H54 (cell line): ENCODE results near the gene SNX30.

Source experiments
- DNase-seq: peaks from one replicate; pipeline ENCODE4 v3.0.0; 2011; ENCODE audit warnings: low spot score, mixed read lengths; ENCODE audit not compliant: insufficient read length
- FAIRE-seq: peaks from 3 replicates; lab custom pipeline; 2011; peaks lifted over from hg19 to GRCh38; lab: Jason Lieb, UNC
- POLR2A ChIP-seq: IDR thresholded peaks from 2 replicates; pipeline ENCODE4 v1.6.1; 2011; ENCODE audit warnings: low read depth, mild to moderate bottlenecking, low read length

SNX30 gene

DNA sequence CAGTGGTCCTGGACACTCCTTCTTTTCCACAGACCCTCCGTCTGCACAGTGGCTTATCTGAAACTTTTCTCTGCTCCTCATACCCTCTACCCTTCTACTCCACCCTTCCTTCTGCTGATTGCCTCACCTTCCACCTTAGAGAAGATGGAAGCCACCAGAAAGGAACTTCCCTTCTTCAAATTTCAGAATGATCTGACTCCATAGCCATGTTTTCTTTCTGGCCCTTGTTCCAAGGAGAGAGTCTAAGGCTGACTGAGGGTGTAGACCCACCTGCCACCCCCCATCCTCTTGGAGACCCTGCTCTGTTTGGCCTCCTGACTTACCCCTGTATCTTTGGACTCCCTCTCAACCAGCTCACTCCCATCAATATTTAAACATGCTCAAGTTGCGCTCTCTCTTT is 7.4 kb downstream of the SNX30 start:
- no peak for DNase-seq

DNA sequence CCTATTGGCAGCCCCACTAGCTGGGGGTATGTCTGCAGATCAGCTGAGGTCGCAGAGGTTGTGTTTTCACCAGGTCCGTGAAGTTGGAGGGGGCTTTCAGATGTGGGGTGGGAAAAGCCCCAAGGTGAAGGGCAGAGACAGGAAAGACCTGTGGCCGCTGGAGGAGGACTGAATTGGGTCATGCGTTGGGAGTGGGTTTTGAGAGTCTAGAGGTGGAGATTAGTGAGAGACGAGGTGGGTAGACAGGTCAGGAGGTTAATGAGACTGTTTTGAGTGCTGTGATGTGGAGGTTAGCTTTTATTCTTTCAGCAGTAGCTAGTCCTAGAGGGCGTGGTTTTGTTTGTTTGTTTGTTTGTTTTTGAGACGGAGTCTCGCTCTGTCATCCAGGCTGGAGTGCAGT is 10.3 kb downstream of the SNX30 start:
- TF ChIP-seq POLR2A: no peak
- DNase-seq: no peak
- FAIRE-seq: no peak

More for the DNA sequence above, 7.4 kb downstream of the SNX30 start:
- FAIRE-seq: no peak
- TF ChIP-seq POLR2A: no peak

DNA sequence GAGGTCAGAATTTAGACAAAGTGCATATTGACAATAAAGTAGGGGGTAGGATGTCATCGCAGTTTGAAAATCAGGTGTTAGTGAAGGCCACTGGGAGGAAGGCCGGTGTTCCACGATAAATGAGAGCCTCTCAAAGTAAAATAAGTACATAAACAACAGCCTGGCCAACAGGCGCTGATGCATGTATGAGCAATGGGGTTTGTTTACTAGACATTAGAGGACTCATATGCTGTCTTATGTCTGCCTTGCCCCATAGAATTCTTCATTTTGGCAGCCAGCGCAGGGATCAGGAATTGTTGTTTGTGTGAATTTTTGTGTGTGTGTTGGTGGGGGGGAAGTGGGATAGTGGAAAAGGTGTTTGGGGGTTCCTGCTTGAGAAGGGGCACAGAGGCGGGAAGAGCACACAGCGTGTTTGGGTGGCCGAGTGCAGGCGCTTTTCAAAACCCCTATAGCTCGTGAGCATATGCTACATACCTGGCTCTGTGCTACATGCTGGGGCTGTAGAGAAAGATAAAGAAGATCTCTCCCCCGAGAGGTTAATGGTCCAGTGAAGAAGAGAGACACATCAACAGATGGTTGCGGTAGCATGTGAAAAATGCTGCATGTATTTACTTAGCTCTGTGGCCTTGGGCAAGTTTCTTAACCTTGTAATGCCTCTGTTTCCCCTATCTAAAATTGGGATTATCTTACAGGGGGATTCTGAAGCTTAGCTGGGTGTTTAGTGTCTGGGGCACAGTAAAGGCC is 11.5 kb downstream of the SNX30 start:
- TF ChIP-seq POLR2A: no peak
- FAIRE-seq (no peak), DNase-seq (no peak)

DNA sequence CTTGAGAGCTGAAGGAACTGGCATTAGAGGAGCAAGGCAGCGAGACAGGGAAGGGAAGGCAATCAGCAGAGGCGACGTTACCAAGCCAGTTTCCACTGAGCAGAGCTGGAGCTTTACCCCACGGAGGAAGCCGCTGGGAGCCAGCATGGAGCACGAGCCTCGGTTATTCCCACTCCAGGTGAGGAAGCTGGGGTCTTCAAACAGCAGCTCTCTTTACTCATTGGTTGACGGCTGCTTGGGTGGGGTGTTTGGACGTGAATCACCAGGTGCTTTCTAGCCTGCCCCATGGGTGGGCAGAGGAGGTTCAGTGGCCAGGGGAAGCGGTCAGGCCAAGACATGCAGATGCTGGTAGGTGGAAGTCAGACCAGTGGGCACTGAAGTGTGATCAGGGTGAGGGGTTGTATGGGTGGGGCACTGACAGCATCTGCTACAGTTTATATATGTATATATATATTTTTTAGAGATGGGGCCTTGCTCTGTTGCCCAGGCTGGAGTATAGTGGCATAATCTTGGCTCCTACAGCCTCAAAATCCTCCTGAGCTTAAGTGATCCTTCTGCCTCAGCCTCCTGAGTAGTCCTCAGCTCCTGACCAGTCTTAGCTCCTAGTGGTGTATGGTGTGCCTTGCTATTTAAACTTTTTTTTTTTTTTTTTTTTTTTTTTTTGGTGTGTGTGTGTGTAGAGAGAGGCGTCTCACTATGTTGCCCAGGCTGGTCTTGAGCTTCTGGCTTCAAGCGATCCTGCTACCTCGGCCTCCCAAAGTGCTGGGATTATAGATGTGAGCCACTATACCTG is 12.4 kb downstream of the SNX30 start:
- FAIRE-seq (no peak), DNase-seq (no peak)

DNA sequence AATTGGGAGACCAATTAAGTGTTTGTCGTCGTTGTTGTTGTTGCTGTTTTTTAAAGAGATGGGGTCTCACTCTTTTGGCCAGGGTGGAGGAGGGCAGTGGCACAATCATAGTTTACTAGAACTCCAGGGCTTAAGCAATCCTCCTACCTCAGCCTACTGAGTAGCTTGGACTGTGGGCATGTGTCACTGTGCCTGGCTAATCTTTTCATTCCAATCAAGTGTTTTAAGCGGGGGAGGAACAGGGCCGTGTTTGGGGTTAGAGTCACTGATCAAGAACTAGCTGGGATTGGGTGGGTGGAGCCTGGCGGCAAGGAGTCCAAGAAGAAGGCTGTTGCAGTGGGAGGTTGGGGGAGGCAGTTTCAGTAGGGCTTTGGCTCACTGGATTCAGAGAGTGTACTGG is 13.8 kb downstream of the SNX30 start:
- DNase-seq: peak; percentile 35
- no peak for TF ChIP-seq POLR2A
- peak; percentile 91 for FAIRE-seq

More for the DNA sequence above, 12.4 kb downstream of the SNX30 start:
- TF ChIP-seq POLR2A: no peak

DNA sequence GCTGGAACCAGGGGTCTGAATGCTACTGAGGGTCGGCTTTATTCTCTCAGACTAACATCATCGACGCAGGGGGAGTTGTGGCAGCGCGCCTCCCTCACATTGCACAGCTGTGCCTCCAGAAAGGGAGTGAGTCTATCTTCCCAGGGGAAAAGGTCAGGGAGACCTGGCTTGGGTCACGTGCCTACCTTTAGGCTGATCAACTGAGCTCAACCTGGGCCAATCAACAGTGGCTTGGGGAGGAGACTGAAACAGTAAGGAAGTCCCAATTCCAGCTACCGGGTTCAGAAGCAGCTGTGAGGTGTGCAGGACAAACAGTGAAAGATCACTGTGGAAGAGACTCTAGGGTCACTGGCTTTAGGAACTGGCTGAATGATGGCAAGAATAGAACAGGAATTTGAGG is 14.3 kb downstream of the SNX30 start:
- no peak for TF ChIP-seq POLR2A
- DNase-seq (no peak), FAIRE-seq (peak; percentile 70)

GRCh38 chr9:112765281-112765680 is 14.7 kb downstream of the SNX30 start:
- no peak for TF ChIP-seq POLR2A
- FAIRE-seq: no peak
- DNase-seq: no peak

- no peak for FAIRE-seq
- DNase-seq: no peak
Measured at GRCh38 chr9:112771359-112772214, 21.0 kb downstream of the SNX30 start.

GRCh38 chr9:112772215-112772509 is 21.6 kb downstream of the SNX30 start:
- no peak for FAIRE-seq
- DNase-seq: no peak
- no peak for TF ChIP-seq POLR2A

More at GRCh38 chr9:112771359-112772214, 21.0 kb downstream of the SNX30 start:
- no peak for TF ChIP-seq POLR2A

GRCh38 chr9:112772551-112772950 is 22.0 kb downstream of the SNX30 start:
- no peak for DNase-seq
- no peak for TF ChIP-seq POLR2A
- FAIRE-seq: peak; percentile 27

DNA sequence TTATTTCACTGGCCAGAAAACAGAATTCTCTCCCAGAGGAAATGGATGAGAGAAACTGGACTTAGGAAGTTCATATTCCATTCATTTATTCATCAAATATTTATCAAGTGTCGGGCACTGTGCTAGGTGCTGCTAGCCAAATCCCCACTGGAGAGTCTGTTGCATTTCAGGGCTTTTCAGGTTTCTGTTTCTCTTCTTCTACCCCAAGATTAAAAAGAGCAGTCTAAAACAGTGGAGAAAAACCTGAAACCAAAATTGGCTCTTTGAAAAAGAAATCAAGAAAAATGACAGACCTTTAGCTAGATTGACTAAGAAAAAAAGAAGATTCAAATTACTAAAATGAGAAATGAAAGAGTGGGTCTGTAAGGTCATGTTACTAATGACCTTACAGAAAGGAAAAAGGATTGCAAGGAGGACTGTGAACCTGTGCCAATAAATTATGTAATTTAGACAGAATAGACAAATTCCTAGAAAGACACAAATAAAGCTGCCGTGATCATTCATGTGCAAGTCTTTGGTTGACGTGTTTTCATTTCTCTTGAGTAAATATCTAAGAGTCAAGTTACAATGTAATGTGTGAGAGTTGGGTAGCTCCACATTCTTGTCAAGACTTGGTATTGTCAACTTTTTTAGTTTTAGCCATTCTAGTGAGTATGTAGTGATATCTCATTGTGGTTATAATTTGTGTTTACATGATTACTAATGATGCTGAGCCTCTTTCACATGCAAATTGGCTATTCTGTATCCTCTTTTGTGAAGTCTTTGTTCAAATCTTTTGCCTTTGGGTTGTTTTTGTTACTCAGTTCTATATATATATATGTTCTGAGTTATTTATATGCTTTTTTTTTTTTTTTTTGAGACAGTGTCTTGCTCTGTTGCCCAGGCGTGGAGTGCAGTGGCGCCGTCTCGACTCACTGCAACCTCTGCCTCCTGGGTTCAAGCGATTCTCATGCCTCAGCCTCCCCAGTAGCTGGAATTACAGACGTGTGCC is 23.7 kb downstream of the SNX30 start:
- FAIRE-seq: peak; percentile 23
- TF ChIP-seq POLR2A: no peak
- no peak for DNase-seq

GRCh38 chr9:112777914-112778313 is 27.4 kb downstream of the SNX30 start:
- TF ChIP-seq POLR2A: no peak
- DNase-seq (peak; percentile 51), FAIRE-seq (peak; percentile 95)
